Mesendoderm (in vitro differentiated cells): ENCODE data around the gene ENDOG.
"Not testable (repeated sequence)": the region's sequence is repeated elsewhere in the genome, so short reads cannot be mapped to it uniquely, and the experiment has no call there.

Experiments
- DNase-seq: peaks from one replicate; pipeline ENCODE4 v3.0.0; 2013
- H2AK5ac ChIP-seq: 2 replicates; pipeline ENCODE4 v1.6.1; 2013; ENCODE audit warnings: low read length, inconsistent platforms
- H2BK120ac ChIP-seq: 2 replicates; pipeline ENCODE4 v1.6.1; 2013; ENCODE audit warnings: low read depth, mild to moderate bottlenecking, low read length, moderate library complexity, mixed read lengths
- H2BK15ac ChIP-seq: replicated peaks from 2 replicates; pipeline ENCODE4 v1.6.1; 2013; ENCODE audit warnings: low read depth, mild to moderate bottlenecking, moderate library complexity
- H2BK5ac ChIP-seq: 2 replicates; pipeline ENCODE4 v1.6.1; 2013; ENCODE audit warnings: low read length, inconsistent platforms
- H3K18ac ChIP-seq: 2 replicates; pipeline ENCODE4 v1.6.1; 2013; ENCODE audit warnings: mild to moderate bottlenecking, low read length, mixed read lengths
- H3K23ac ChIP-seq: one replicate; pipeline ENCODE4 v1.6.1; 2013; ENCODE audit warnings: low read length
- H3K27ac ChIP-seq: 2 replicates; pipeline ENCODE4 v1.5.1; 2013; ENCODE audit warnings: low read depth, mild to moderate bottlenecking, inconsistent platforms, low read length, moderate library complexity
- H3K27me3 ChIP-seq: 2 replicates; pipeline ENCODE4 v1.6.1; 2013; ENCODE audit warnings: low read length, control low read depth, mild to moderate bottlenecking, inconsistent platforms; ENCODE audit not compliant: insufficient read depth, poor library complexity
- H3K36me3 ChIP-seq: 2 replicates; pipeline ENCODE4 v1.6.1; 2013; ENCODE audit warnings: low read length, inconsistent platforms; ENCODE audit not compliant: control insufficient read depth, insufficient read depth
- H3K4ac ChIP-seq: one replicate; pipeline ENCODE4 v1.6.1; 2013; ENCODE audit warnings: low read depth, mild to moderate bottlenecking, low read length, moderate library complexity
- H3K4me1 ChIP-seq: 2 replicates; pipeline ENCODE4 v1.6.1; 2013; ENCODE audit warnings: low read depth, low read length, inconsistent platforms; ENCODE audit not compliant: control insufficient read depth
- H3K4me2 ChIP-seq: 2 replicates; pipeline ENCODE4 v1.6.1; 2013; ENCODE audit warnings: low read length
- H3K4me3 ChIP-seq: 2 replicates; pipeline ENCODE4 v1.5.1; 2013; ENCODE audit warnings: mild to moderate bottlenecking, low read length
- H3K56ac ChIP-seq: one replicate; pipeline ENCODE4 v1.6.1; 2013; ENCODE audit warnings: low read length
- H3K79me1 ChIP-seq: 2 replicates; pipeline ENCODE4 v1.6.1; 2013; ENCODE audit warnings: low read length, inconsistent platforms
- H3K79me2 ChIP-seq: 2 replicates; pipeline ENCODE4 v1.6.1; 2013; ENCODE audit warnings: mild to moderate bottlenecking, low read length; ENCODE audit not compliant: control insufficient read depth, insufficient read depth
- H3K9ac ChIP-seq: 2 replicates; pipeline ENCODE4 v1.6.1; 2013; ENCODE audit warnings: low read length, inconsistent platforms
- H4K5ac ChIP-seq: one replicate; pipeline ENCODE4 v1.6.1; 2013; ENCODE audit warnings: low read length
- H4K8ac ChIP-seq: one replicate; pipeline ENCODE4 v1.6.1; 2013; ENCODE audit warnings: low read depth, mild to moderate bottlenecking, control low read depth, low read length, moderate library complexity
- WGBS: extraction: QIAGEN DNeasy Blood & Tissue Kit; methylation state at CpG from one replicate; pipeline ENCODE4 v1.1.7; 2013; ENCODE audit warnings: low lambda C conversion rate, missing lambda C conversion rate; ENCODE audit not compliant: insufficient coverage; ENCODE audit errors: extremely low coverage; 5-methylcytosine and 5-hydroxymethylcytosine counted together

The ENDOG gene

DNA sequence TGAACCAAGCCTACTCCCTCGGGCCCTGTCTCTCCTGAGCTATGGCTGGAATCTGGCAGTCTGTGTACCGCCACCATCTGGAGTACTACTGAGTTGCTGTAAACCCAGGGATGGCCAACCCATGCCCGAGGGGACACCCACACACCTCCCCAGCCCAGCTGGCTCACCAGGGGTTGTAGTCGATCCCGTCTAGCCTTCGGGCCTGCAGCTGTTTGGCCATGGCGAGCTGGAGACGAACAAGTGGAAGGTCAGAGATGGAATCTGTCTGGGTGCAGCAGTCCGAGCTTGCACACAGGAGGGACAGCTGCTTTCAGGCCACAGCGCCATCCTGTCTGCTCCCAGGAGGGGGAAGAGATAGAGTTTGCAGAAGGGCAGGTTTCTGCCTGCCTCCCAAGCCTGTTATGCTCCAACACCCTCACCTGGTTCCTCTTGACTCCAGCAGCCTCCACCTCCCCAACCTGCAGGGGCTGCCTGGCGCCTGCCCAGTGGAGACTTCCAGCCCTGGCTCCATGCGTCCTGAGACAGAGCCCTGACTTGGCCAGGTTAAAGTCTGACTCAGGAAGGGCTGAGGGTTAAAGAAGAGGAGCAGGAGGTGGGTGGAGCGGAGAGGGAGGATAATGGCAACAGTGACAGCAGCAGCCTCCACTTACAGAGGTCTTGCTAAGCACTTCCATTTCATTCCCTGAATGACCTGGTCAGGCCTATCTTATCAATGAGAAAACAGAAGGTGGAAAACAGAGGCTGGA is 27.1 kb downstream of the ENDOG start:
- Histone ChIP-seq H2BK15ac (no peak overlapping the region), H3K36me3 (no peaks in the 10 kb centered on the region), H3K18ac (no peak overlapping the region), H3K27ac (no peak overlapping the region), H4K5ac (no peak overlapping the region), H4K8ac (no peak overlapping the region), H3K23ac (no peak overlapping the region), H3K79me2 (no peaks in the 10 kb centered on the region), H3K4me1 (no peaks in the 10 kb centered on the region), H3K27me3 (no peaks in the 10 kb centered on the region), H3K9ac (no peak overlapping the region), H2BK120ac (no peak overlapping the region), H3K4ac (no peak overlapping the region), H2BK5ac (no peak overlapping the region), H3K79me1 (no peaks in the 10 kb centered on the region), H3K4me3 (no peak overlapping the region), H2AK5ac (no peak overlapping the region), H3K4me2 (no peak overlapping the region), H3K56ac (peak overlapping the region; percentile 42)
- WGBS = no CpG with 5 or more reads among the region's 13 CpGs
- DNase-seq = peak; percentile 54

- no peak overlapping the region for H4K5ac ChIP-seq
- DNase-seq = no peak
- H2BK5ac ChIP-seq = no peak overlapping the region
- no peak overlapping the region for H2AK5ac ChIP-seq
- H3K27me3 ChIP-seq = no peaks in the 10 kb centered on the region
- no peak overlapping the region for H3K27ac ChIP-seq
- H3K4me2 ChIP-seq = no peak overlapping the region
- no peak overlapping the region for H3K4me3 ChIP-seq
- no peak overlapping the region for H2BK15ac ChIP-seq
- no peak overlapping the region for H3K9ac ChIP-seq
- no peak overlapping the region for H4K8ac ChIP-seq
- no peaks in the 10 kb centered on the region for H3K4me1 ChIP-seq
- H3K79me2 ChIP-seq = no peaks in the 10 kb centered on the region
- no peaks in the 10 kb centered on the region for H3K36me3 ChIP-seq
- H2BK120ac ChIP-seq = no peak overlapping the region
- no CpG with 5 or more reads among the region's 3 CpGs for WGBS
- H3K56ac ChIP-seq = no peak overlapping the region
- no peaks in the 10 kb centered on the region for H3K79me1 ChIP-seq
- H3K23ac ChIP-seq = no peak overlapping the region
- no peak overlapping the region for H3K4ac ChIP-seq
- H3K18ac ChIP-seq = no peak overlapping the region
Measured at GRCh38 chr9:128846680-128847030, 28.4 kb downstream of the ENDOG start.

DNA sequence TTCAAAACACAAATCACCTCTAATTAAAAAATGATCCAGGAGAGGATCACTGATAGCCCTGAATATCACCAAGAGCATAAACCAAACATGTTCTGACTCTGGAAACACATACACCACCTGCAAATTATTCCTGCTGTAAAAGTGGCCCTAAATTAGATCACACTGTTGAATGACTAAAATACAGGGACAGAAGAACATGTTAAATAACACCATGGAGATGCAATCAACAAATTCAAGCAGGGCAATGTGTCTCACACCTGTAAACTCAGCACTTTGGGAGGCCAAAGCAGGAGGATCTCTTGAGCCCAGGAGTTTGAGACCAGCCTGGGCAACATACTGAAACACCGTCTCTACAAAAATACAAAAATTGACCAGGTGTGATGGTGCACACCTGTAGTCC is 29.5 kb downstream of the ENDOG start:
- Histone ChIP-seq H3K27ac (no peak overlapping the region), H3K56ac (no peak overlapping the region), H3K36me3 (no peaks in the 10 kb centered on the region), H3K9ac (no peak overlapping the region), H2AK5ac (no peak overlapping the region), H3K79me2 (no peaks in the 10 kb centered on the region), H2BK15ac (no peak overlapping the region), H4K8ac (no peak overlapping the region), H3K4me3 (no peak overlapping the region), H4K5ac (no peak overlapping the region), H2BK5ac (no peak overlapping the region), H3K79me1 (no peaks in the 10 kb centered on the region), H3K4ac (no peak overlapping the region), H3K4me2 (no peak overlapping the region), H3K27me3 (no peaks in the 10 kb centered on the region), H3K23ac (no peak overlapping the region), H2BK120ac (no peak overlapping the region), H3K4me1 (no peaks in the 10 kb centered on the region), H3K18ac (no peak overlapping the region)
- DNase-seq = no peak
- no CpG with 5 or more reads among the region's 1 CpG for WGBS

GRCh38 chr9:128851024-128851423 is 32.7 kb downstream of the ENDOG start:
- H4K5ac ChIP-seq, H2AK5ac ChIP-seq, H3K4me2 ChIP-seq, H3K27me3 ChIP-seq, H3K79me2 ChIP-seq, H2BK15ac ChIP-seq, H3K4me3 ChIP-seq, H3K27ac ChIP-seq, H3K9ac ChIP-seq, H3K18ac ChIP-seq, DNase-seq, H4K8ac ChIP-seq, H3K56ac ChIP-seq, H2BK5ac ChIP-seq, H2BK120ac ChIP-seq, H3K23ac ChIP-seq, H3K4ac ChIP-seq, H3K79me1 ChIP-seq, H3K36me3 ChIP-seq, H3K4me1 ChIP-seq: not testable (repeated sequence)
- no CpG with 5 or more reads among the region's 10 CpGs for WGBS

- H2BK15ac ChIP-seq, H3K79me1 ChIP-seq, H3K27ac ChIP-seq, H3K9ac ChIP-seq, H3K18ac ChIP-seq, H4K5ac ChIP-seq, H2BK5ac ChIP-seq, H3K27me3 ChIP-seq, H4K8ac ChIP-seq, H2AK5ac ChIP-seq, H3K56ac ChIP-seq, H3K4ac ChIP-seq, H3K4me1 ChIP-seq, DNase-seq, H3K23ac ChIP-seq, H2BK120ac ChIP-seq, H3K79me2 ChIP-seq, H3K36me3 ChIP-seq, H3K4me2 ChIP-seq, H3K4me3 ChIP-seq: not testable (repeated sequence)
- no CpG with 5 or more reads among the region's 10 CpGs for WGBS
Measured at GRCh38 chr9:128851779-128852600, 33.7 kb downstream of the ENDOG start.
